GM19193 (cell line): Measurements from ENCODE around the gene MIPEP.

Source experiments
- POLR2A ChIP-seq: IDR thresholded peaks from 4 replicates; pipeline ENCODE4 v1.6.1; 2011; ENCODE audit not compliant: insufficient read depth, insufficient read length; ENCODE audit errors: extremely low read depth

Gene MIPEP

GRCh38 chr13:23843436-23843835, 45.8 kb downstream of the MIPEP start:
- no peak for TF ChIP-seq POLR2A

- TF ChIP-seq POLR2A, result no peak
Measured at GRCh38 chr13:23842406-23842805, 46.8 kb downstream of the MIPEP start.

GRCh38 chr13:23833733-23834611, 55.2 kb downstream of the MIPEP start:
- no peak for TF ChIP-seq POLR2A

DNA sequence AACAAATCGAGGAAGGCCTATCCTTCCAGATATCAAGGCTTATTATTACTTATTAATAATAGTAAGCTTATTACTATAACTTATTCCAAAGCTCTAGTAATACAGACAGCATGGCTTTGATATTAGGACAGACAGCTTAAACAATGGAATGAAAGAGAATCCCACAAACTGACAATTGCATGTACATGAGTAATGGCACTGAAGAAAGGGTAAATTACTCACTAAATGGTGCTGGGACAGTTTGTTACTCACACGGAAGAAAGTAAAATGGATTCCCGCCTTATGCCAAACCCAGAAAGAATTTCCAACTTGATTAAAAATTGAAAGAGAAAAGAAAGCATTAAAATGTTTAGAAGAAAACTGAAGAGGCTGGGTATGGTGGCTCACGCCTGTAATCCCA, 60.3 kb downstream of the MIPEP start:
- no peak for TF ChIP-seq POLR2A

DNA sequence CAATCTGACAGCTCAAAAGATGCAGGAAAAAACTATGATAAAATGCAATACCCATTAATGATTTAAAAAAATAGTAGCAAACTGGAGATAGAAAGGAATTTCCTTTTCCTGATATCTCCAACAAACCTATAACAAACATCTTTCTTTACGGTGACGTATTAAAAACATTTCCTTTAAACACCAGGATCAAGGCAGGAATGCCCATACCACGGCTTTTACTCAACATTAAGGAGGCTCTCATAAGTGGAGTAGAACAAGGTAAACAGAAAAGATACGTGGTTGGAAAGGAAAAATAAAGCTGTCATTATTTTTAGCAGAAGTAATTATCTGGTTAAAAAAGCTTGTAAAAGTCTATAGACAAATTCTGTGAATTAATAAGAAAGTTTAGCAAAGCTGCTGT, 61.1 kb downstream of the MIPEP start:
- TF ChIP-seq POLR2A, result no peak

GRCh38 chr13:23825179-23825578, 64.0 kb downstream of the MIPEP start:
- TF ChIP-seq POLR2A, result no peak

GRCh38 chr13:23824371-23824770, 64.8 kb downstream of the MIPEP start:
- no peak for TF ChIP-seq POLR2A

DNA sequence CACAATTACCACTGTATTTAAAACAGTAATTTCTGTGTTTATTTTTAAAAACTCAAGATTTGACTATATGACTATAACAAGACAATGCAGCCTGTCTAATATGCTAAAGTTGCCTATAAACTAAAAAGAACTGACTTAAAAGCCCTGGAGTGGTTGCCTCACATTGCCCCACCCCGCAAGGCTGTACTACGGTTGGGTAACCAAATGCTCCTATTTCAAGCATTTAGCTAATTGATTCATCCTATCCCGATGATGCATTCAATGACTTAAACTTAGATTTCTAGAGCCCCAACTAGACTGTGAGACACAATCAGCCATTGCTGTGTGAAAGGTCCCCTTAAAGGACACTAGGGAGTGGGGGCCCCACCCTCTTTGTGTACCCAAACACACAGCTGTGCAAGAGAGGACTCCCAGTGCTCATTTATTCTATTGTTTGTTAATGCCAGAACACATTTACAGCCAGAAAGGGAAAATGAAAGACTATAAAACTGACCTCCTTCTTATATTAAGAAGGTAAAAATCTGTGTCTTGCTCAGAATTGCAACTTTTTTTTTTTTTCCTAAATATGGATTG, 66.9 kb downstream of the MIPEP start:
- TF ChIP-seq POLR2A, result no peak

DNA sequence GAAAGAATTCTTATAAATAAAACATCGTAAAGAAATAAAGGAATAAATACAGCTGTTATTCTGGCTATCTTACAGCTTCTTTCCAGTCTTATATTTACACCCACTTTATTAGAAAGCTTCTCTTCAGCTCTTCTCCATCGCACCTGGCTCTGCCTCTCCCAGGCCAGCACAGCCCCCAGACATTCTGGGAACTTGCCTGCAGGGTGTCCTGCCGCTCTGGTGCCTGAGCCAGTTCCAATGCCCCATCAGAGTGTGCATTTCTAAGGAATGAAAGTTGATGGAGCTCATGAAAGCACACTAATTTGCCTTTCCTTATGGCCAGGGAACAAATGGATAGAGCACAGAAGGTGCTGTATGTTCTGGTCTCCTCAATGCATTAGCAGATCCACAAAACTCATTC, 68.7 kb downstream of the MIPEP start:
- no peak for TF ChIP-seq POLR2A

DNA sequence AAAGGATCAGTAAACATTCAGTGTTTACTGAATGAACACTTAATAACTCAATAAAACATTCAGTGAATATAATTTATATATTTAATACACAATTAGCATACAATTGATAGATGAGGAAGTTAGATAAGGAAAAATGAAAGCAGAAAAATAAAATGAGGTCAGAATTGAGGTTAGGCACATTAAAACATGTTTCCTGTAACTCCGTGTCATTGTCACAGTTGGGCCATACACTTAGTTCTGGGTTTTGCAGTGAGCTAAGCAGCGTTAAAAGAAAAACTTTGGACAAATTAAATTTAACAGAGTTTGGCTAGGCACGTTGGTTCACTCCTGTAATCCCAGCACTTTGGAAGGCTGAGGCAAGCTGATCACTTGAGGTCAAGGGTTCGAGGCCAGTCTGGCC, 71.4 kb downstream of the MIPEP start:
- no peak for TF ChIP-seq POLR2A

GRCh38 chr13:23817136-23817535, 72.1 kb downstream of the MIPEP start:
- no peak for TF ChIP-seq POLR2A

- TF ChIP-seq POLR2A, result no peak
Measured at GRCh38 chr13:23813635-23814034, 75.6 kb downstream of the MIPEP start.

DNA sequence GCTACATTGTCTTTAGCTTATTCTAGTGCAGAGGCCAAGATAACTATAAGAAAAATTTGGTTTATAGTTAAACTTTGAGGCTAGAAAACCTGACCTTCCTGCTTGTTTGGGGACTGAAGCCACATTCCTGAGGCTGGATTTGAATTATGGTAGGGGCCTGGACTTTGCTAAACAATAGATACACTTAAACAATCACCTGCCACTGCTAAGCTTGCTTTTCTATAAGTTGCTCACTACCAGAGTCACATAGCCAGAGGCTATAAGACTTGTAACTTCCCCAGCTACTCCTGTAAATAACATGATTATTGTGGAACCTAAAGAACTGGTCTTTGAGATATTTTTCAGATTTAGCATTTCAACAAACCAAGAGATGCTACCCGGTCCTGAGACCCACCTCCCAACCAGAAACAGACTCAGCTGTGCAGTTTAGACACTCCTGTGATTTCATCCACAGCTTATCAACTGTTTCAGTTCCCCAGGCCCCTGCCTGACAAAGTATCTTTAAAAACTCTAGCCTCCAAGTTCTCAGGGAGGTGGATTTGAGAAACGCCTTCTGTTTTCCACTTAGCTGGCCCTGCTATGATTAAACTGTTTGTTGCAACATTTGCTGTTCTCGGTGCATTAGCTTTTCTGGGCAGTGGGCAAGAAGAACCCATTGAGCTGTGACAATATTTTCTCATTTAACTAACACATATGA, 77.7 kb downstream of the MIPEP start:
- no peak for TF ChIP-seq POLR2A

GRCh38 chr13:23810685-23811240, 78.4 kb downstream of the MIPEP start:
- no peak for TF ChIP-seq POLR2A

GRCh38 chr13:23808803-23809202, 80.4 kb downstream of the MIPEP start:
- TF ChIP-seq POLR2A, result no peak
